ENCODE measurements around the gene SLC13A5.
"Not testable (repeated sequence)": the region's sequence is repeated elsewhere in the genome, so short reads cannot be mapped to it uniquely, and the experiment has no call there.

Gene SLC13A5

DNA sequence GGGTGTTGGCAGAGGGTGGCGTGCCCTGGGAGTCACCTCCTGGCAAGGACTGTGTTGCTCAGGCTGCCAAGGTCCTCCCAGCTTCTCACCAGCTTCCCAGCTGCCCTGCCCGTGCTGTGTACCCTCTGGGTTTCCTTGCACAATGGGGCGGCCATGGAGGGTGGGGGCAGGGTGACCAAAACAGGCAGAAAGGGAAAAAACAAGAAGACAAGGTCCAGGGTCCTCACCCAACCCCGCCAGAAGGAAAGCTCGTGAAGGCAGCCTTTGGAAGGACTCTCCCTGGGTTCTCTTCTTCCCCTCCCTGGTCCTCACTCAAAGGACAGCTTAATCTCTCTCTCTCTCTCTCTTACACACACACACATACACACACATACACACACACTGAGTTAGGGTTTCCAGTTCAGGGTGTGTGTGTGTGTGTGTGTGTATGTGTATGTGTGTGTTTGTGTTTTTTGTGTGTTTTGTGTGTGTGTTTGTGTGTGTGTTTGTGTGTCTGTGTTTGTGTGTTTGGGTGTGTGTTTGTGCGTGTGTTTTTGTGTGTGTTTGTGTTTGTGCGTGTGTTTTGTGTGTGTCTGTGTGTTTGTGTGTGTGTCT, 2.0 kb downstream of the SLC13A5 start:
- no peak for DNase-seq

DNA sequence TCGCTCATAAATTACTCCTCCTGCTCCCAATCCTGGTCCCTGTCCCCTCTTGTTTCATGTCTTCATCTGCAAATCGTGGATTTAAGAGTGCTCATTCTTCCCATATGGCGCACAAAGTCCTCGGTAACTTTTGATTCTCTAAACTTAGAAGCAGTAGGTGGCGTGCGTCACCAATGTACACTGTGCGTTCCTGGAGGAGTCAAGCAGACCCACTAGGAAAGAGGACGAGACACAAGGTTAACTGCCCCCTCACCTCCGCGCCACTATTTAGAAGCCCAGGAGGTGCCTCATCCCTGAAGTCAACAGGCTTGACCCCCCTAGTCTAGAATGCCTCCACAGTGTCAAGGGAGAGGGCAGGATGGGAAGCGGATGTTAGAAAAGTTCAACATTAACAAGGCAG, 2.9 kb downstream of the SLC13A5 start:
- no peak for DNase-seq

- DNase-seq: no peak
These were observed 4.7 kb downstream of the SLC13A5 start for GRCh38 chr17:6708357-6708961.

GRCh38 chr17:6706996-6707395, 6.2 kb downstream of the SLC13A5 start:
- DNase-seq: no peak

- DNase-seq: no peak
These were observed 6.7 kb downstream of the SLC13A5 start for GRCh38 chr17:6706499-6706898.

DNA sequence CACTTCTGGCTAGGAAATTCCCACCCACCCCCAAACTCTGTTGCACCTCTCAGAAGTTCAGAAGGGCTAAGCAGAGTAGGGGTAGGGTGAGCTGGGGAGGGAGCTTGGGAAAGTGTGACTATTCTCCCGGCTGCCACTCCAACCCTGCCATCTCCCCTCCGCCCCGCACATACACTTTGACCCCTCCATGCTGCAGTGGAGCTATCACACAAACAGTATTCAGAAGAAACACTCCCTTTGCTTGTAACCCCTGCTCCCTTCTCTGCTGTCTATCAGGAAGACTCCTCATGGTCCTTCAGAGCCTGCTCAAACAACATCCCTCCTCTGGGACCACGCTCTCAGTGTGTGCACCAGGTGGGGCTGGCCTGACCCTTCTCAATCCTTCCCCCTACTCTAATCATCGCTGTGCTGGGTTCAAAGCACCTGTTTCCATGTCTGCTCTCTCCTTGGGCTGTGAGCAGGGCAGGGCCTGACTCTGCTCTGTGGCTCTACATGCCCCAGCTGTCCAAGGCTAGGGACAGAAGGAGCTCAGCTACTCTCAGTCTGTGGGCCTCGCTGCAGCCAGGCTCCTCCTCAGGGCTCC, 8.6 kb downstream of the SLC13A5 start:
- DNase-seq: no peak

GRCh38 chr17:6703751-6704150, 9.4 kb downstream of the SLC13A5 start:
- no peak for DNase-seq

GRCh38 chr17:6702567-6703215, 10.5 kb downstream of the SLC13A5 start:
- no peak for DNase-seq

GRCh38 chr17:6701719-6702118, 11.4 kb downstream of the SLC13A5 start:
- DNase-seq: peak; percentile 11

DNA sequence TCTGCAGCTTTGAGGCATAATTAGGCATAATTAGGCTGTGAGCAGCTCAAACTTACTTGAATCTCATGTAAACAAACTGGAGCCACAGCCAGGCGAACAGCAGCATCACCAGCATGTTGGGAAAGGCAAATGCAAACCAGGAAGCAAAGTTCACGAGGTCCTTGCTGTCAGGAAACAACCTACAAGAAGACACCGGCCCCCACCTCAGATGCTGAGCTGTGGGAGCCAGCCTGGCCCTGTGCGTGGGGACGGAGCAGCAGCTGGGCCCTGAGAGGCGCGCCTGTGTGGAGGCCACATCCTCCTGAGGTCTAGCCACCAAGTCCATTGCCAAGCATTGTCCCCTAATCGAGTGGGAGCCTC, 12.2 kb downstream of the SLC13A5 start:
- no peak for DNase-seq

DNA sequence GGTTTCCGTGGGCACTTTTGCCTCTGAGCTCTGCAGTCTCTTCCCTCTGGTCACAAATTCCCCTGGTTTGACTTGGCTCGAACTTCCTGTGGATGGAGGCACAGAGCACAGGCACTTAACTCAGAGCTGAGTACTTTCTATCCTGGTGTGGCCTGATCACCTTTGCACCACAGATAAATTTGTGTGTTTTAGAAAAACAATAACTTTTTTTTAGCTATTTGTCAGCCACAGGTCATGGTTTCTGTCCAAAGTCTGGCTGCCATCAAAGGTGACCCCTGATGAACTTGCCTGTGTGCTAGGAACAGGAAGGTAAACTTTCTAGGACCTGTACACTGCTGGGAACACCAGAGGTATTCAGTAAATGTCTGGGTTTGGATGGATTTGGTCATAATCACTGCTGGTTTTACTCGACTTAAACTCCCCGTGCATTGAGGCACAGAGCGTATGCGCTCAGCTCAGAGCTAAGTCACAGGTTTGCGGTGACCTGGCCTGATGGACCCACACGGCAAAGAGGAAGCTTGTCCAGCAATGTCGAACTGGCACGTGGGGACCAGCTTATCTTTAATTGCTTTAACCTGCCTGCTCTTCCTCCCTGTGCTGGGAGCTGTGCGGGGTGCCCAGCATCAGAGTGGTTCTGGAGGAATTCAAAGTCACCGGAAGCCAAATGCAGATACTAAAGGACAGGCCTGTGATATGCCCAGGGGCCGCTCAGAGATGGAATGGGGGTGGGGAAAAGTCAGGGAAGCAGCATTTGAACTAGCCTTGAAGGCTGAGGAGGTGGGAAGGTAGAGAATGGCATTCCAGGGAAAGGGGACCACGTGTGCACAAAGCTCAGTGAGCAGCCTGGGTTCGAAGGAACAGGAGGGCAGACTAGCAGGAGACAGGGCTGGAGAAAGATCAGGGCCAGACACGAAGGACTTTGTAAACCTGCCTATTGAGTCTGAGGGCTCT, 12.9 kb downstream of the SLC13A5 start:
- DNase-seq: no peak

GRCh38 chr17:6698004-6698403, 15.2 kb downstream of the SLC13A5 start:
- DNase-seq: no peak

DNA sequence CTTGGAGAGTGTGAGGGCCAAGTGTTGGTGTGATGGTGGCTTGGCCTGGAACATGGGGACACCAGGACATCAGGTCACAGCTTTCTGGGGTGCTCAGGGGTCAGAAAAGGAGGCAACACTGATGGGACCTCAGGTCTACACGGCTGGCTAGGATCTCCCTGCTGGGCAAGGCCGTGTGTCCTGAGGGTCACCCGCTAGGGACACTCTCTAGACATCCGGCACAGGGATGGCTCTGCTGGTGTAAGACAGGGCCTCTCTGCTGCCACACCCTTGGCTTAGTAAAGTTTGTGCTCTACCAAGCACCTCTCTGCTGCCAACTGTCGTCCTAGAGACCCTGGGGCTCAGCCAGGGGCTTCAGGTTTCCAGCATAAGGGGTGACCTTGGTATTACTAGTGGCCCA, 16.3 kb downstream of the SLC13A5 start:
- DNase-seq: no peak

GRCh38 chr17:6695565-6695964, 17.6 kb downstream of the SLC13A5 start:
- DNase-seq: no peak

- DNase-seq: no peak
These were observed 18.1 kb downstream of the SLC13A5 start for GRCh38 chr17:6695051-6695450.

DNA sequence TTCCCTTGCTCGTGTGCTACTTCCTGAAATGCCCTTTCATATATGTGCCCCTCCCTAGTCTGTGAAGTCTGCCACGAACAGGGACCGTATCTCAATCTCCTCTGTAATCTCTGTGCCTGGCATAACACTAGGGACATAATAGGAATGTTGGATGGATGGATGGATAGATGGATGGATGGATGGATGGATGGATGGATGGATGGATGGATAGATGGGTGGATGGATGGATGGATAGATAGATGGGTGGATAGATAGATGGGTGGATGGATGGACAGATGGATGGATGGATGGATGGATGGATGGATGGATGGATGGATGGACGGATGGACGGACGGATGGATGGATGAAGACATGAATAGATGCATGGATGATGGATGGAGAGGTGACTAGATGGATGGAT, 21.2 kb downstream of the SLC13A5 start:
- not testable (repeated sequence) for DNase-seq

GRCh38 chr17:6691546-6691945, 21.6 kb downstream of the SLC13A5 start:
- no peak for DNase-seq

DNA sequence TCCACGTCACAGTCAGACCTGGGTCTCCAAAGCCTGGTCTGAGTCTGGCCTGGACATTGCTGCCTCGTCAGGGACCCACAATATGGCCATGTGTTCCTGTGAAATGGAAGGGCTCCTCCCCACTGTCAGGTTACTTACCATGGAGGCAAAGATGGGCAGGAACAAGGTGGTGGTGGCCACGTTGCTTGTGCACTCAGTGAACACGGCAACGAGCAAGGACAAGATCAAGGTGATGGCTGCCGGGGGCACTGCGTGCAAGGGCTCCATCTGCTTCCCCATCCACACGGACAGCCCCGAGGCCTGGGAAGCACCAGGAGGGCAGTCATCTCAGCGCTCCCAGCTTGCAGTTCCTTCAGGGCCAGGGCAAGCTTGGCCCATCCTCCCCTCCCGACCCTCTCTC, 22.5 kb downstream of the SLC13A5 start:
- no peak for DNase-seq

DNA sequence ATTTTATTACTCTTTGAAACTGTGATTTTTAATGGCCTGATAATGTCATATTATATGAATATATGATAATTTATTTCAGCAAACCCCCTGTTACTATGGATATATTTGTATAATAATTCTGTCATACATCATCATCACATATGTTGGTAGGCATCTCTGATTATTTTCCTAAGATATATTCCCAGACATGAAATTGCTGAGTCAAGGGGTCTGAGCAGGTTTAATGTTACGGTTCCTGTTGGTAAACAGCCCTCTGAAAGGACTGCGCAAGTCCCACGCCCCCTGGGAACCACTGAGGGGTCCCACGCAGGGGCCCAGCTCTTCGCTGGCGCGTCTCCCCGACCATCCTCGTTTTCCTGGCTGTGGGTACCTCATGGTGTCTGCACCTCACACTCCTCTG, 24.2 kb downstream of the SLC13A5 start:
- no peak for DNase-seq

GRCh38 chr17:6686026-6686425, 27.1 kb downstream of the SLC13A5 start:
- DNase-seq: no peak

DNA sequence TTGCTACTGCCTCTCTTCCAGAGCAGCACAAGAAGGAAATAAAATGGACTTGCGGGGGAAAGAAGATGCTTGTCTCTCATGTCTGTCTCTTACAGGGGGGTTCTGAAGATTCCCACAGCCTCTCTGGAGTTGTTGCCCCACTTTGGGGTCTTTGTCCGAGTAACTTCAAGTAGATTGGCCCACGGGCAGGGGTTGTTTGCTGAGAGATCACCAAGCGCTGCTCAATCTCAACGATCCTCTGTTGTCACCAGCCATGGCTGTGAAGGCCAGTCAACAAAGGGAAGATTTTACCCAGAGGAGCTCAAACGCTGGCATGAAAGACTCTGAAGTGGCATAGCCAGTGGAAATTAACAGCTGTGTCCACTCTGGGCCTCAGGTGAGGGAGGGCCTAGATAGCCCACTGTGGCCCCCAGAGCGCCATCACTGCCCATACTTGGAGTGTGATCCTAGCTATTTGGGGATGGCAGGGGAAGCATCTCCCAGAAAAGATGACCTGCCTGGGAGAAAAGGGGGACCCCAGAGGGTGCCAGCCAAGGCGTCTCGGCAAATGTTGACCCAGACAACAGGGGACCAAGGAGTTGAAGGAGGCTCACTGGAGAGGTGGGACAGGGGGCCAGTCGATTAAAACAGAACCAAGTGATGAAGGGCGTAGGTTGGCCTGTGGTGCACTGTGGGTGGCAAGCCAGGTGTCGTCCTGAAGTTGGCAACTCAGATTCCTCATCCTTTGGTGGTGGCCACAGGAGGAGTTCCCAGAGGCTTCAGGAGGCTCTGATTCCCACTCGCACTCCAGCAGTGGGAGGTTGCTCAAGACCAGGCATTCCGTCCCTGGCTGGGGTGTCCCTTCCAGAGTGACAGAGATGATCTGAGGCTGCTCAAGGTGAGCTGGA, 28.0 kb downstream of the SLC13A5 start:
- no peak for DNase-seq

- DNase-seq: no peak
These were observed 28.7 kb downstream of the SLC13A5 start for GRCh38 chr17:6684460-6684783.

Measured in fibroblast of skin of back (primary cell).